Activated T-cell treated with anti-CD3 and anti-CD28 coated beads, Interleukin-2, amount 50 U/mL, for 48 hours (primary cell): ENCODE data around the gene STMN1.
"Not testable (repeated sequence)": the region's sequence is repeated elsewhere in the genome, so short reads cannot be mapped to it uniquely, and the experiment has no call there.

Experiments
- DNase-seq, 2 experiments: peaks; one replicate each; pipeline ENCODE4 v3.0.0-alpha.2; 2020

Gene STMN1

DNA sequence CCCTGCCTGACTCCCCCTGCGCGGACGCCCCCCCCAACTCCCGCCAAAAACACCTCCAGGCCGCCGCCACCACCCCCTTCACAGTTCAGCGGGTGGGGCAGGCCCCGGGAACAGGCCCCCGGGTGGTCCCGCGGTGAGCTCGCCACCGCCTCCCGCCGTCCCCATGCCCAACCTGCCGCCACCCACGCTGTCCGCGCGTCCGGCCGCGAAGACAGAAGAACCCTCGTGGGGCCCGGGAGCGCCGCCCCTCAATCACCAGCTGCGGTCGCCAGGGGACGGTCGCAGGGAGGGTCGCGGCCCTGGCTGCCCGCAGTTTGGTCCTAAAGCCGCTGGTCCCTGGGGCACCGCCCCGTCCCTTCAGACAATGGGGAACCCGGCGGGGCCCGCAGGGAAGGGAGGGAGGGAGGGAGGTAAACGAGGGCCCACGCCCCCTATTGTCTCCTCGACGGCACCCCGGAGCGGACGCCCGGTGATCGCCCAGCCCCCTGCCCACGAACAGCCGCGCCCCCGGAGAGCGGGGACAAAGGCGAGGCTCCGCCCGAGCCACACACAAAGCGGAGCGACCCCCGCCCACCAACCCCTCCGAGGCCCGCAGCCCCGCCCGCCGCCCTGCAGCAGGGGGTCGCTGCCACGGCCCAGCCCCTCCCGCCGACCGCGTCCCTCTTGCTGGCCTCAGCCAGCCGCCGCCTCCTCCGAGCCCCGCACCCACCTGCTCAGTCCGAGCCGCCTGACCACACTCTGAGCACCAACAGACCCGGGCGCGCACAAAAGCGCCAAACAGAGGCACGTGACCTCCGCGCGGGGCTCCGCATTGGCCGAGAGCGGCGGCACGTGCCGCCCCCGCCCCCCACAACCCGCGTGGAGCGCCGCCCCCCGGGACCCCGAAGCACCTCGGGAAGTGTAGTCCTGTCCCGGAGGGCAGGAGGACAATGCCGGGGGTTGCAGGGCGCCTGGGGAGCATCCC is at the start of gene STMN1:
Gene STMN1, minus strand, starts transcription at position 740 of the 964 bp plus-strand sequence. CDS start 1,743 bp downstream, outside the sequence.
- peak; percentile 94 to 95 for DNase-seq

DNA sequence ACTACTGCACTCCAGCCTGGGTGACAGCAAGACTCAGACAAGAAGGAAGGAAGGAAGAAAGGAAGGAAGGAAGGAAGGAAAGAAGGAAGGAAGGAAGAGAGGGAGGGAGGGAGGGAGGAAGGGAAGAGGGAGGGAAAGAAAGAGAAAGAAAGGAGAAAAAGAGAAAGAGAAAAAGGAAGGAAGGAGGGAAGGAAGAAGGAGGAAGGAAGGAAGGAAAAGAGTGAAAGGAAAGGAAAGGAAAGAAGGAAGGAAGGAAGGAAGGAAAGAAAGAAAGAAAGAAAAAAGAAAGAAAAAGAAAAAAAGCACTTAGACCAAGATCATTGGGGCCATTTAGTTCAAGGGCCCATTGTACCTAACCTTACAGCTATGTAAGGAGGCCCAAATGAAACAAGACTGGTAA is 49.3 kb upstream of the STMN1 start:
- DNase-seq = no peak

DNA sequence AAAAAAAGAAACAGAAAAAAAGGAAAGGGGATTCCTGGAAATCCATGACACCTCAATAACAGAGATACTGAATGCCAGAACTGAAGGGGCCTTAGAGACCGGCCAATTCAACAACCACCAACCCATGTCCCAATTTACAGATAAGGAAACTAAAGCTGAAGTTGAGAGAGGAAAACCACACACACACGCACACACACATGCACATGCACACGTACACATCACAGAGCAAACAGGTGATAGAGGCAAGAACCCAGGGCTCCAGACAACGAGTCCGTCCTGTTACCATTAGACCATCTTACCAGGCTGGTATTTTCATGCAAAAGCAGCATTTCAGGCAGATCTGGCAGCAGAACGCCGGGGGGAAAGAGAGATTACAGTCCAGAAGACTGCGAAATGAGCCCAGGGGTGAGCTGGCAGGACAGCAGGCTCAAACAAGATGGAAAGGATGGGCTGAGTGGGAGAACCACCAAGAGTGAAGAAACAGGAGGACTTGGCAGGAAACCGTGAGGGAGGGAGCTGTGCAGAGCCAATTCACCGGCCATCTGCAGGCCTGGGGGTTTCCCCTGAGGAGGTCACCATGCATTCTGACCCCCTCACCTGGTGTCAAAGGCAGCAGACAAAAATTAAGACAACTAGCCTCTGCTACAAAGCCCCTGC is 48.2 kb upstream of the STMN1 start:
- no peak for DNase-seq

DNA sequence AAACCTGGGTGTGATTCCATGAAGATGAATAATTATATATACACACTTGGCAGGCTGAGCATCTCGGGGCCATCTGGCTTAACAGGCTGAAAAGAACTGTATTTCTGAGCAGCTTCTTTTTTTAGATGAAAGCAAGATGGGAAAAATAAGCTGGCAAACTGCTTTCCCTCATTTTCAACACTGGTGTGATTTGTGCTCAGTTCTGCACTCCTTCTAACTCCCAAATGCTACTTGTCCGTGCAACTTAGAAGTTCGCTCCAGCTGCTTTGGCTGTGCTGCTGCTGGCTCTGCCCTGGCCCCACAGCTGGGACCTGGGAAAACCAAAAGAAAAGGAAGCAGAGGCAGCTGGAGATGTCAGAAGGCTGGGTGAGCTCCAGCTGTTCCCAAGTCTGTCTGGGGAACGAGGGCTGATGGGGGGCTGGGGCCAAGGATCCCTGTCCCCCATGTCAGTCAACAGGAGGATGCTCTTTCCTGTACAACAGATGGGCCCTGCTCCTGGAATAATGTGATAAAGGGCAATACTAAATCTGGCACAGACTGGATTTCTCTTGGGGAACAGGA is 46.7 kb upstream of the STMN1 start:
- DNase-seq = no peak

DNA sequence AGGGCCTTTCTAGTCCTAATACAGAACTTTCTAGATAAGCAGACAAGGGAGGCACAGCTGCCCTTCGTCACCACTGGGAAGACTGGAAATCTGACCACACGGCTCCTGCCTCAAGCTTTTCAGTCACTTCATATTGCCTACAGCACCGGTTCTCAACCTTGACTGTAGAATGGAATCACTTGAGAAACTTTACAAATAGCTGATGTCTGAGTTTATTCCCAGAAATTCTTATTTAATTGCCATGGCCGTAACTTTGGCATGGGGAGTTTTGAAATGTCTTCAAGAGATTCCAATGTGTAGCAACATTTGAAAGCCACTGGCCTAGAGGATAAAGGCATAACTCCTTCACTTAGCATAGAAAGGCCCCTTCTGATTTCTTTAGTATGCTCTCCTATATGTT is 42.4 kb upstream of the STMN1 start:
- no peak for DNase-seq

DNA sequence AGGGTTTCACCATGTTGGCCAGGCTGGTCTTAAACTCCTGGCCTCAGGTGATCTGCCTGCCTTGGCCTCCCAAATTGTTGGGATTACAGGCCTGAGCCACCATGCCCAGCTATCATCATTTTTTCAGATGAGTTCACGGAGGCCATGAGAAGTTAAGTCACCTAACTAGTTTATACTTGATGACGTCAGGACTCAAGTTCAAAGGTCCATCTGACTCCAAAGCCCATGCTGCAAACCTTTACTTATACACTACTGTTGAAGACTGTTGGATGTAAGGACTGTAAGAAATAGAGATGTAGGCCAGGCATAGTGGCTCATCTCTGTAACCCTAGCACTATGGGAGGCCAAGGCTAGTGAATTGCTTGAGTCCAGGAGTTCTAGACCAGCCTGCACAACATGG is 40.8 kb upstream of the STMN1 start:
- no peak for DNase-seq

DNA sequence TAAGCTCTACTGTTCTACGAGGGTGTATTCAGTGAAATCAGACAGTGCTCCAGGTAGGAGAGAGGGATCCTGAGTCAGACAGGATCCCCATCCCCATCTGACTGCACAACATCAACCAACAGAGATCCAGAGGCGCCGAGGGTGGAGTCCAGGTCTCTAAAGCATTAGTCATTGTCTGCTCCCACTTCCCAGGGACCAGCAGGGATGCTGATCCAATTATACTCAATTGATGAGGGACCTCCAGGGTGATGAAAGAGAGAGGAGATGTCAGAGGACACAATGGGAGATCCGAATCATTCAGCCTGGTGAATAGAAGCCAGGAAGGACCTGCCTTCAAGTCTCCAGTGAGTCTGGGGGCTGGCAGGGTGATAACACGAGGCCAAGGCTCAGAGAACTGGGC is 39.5 kb upstream of the STMN1 start:
- no peak for DNase-seq

DNA sequence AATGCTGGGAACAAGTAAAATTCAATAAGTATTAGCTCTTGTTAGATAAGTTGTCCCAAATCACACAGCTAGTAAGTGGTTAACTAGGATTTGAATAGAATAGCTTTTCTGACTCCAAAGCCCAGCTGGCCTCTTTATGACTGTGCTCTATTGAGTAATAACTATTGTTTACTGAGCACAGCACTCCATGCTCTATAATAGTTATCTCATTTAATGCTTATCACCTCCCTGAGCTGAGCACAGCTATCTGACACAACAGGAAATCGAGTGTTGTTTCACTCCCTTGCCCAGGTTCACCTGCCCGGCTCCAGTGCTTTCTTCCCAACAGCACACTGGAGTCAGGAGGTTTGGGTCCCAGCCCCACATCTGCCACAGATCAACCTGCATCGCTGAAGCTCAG is 38.8 kb upstream of the STMN1 start:
- DNase-seq = no peak

DNA sequence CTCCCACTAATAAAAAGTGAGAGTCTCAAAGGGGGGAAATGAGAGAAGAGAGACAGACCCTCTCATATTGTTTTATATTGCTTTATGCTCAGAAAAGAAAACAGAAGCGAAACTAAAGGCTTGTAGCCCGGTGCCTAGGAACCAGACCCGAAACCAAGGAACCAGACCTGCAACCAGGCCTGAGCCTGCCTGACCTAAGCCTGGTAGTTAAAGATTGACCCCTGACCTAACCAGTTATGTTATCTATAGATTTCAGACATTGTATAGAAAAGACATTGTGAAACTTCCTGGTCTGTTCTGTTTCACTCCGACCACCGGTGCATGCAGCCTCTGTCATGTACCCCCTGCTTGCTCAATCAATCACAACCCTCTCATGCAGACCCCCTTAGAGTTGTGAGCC is 37.3 kb upstream of the STMN1 start:
- not testable (repeated sequence) for DNase-seq

DNA sequence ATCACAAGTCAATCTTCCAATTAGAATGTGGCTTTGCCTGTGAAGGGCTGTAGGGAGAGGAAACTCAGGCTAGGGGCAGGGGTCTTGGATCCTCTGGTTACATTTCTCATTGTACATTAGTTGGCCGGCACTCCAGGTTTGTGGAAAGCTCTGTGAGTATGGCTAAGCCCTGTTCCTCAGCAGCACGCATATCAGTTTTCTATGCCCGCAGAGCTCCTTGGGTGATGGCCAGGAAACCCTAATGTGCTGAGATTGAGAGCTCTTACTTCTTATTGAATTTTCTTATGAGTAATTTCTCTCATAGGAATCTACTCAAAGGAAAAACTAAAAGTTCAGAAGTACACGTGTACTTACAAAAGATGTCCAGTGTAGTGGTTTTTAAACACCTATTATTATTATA is 30.7 kb upstream of the STMN1 start:
- no peak for DNase-seq

DNA sequence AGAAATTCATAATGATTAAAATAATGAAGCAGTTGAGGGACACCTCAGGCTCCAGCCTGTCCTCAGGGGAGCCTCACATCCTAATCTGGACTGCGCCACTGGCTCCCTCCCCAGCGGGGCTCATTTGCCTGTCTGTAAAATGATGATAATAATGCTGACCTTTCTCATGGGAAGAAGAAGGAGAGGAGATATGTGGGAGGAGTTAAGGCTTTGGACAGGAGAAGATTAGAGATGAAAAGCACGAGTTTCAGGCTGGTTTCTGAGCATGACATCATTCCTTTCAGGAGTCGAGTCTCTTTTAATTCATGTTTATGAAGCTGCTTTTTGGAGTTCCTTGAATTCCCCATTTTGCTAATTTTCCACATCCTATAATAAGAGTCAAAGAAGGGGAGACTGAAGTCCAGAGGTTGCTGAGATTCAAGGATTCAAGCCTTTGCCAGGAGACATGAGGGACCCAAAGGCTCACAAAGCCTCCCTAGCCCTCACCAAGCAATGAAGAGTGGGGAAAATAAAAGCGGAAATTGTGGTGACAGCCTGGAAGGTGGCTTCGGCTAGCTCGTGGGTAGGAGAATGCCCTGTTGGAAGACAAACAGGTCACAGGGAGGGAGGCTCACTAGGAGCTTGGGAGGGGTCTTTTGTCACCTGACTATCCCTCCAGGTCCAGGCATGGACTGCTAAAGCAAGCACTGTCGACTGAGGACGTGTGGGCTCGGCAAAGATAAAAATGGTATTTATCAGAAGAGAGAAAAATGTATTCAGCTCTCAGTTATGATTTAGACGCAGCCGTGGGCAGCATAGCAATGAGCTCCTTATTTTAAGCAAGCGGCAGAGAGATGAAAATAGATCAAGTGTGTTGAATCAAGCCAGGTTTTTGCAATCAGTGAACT is 27.5 kb upstream of the STMN1 start:
- DNase-seq = no peak

DNA sequence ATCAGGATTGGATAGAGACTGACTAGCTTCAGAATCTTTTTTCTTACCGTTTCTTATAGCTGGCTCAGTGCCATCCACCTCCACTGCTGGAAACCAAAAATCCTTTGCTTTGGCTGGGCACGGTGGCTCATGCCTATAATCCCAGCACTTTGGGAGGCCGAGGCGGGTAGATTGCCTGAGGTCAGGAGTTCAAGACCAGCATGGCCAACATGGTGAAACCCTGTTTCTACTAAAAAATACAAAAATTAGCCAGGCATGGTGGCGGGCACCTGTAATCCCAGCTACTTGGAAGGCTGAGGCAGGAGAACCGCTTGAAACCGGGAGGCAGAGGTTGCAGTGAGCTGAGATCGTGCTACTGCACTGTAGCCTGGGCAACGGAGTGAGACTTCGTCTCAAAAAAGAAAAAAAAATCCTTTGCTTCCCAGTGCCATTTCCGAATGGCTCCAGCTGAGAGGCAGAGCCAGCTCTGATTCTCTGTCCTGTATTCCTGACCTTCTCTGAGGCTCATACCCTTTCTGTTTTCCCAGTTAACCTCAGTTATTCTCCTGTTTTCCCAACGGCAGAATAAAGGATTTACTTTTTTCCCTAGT is 26.7 kb upstream of the STMN1 start:
- not testable (repeated sequence) for DNase-seq

DNA sequence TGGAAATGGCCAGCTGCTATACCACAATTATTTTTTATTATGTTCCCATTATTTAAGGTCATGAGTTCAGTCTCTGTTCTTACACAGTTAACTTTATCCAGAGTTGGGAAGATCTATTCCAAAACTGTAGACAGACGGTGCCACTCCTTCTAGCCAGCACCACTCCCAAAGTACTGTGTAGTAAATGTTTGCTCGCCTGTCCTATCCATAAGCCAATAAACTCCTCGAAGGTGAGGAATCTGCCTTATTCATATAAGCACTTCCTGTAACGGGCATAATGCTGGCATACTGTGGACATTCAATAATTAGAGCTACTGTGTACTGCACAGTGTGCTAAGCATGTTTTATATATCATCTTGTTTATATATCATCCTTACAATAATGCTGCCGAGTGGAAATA is 26.1 kb upstream of the STMN1 start:
- no peak for DNase-seq

DNA sequence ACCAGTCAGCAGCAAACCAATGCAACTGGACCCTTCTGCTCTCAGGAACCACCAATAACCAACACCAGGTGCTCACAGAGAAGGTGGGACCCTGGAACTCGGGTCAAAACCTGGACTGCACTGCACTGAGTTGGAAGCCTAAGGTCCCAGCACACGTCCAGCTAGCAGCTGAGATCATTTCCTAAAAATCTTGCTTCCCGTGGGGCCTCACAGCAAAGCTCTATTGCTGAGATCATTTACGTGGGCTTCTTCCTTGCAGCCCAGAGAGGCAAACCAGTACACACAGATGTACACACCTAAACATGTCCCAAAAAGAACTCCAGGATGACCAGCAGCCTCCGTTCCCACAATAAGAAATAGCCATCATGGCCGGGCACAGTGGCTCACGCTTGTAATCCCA is 22.8 kb upstream of the STMN1 start:
- no peak for DNase-seq

DNA sequence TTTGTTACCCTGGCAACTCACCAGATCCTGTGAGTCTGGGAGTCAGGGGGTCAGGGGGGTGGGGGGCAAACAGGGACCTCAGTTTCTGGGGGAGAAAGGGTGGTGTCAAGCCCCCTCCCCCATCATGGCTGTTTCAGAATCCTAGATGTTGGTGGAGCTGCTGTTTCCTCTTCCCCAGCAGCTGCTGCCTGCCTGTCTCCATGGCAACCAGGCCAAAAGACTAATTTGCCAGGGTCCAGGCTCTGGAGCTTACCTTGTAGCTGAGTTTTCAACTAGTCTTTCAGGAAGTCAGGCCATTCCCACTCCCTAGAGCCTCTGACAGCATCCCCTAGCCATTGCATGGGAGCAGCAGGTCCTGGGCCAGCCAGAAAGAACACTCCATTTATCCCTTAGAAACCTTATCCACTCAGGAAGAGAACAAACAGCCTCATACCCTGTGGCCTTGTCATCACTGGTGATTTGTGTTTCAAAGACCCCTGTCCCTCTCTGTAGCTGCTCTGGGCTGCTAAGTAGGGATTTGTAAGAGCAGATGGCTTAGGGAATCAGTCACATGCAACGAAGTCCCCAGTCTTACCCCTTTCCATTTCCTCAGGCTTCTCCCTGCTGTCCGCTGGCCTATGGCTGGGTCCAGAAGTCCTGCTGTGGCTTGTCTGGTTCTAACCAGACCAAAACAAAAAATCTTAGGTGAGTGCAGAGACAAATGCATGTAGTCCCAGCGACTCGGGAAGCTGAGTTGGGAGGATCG is 21.5 kb upstream of the STMN1 start:
- DNase-seq = no peak

DNA sequence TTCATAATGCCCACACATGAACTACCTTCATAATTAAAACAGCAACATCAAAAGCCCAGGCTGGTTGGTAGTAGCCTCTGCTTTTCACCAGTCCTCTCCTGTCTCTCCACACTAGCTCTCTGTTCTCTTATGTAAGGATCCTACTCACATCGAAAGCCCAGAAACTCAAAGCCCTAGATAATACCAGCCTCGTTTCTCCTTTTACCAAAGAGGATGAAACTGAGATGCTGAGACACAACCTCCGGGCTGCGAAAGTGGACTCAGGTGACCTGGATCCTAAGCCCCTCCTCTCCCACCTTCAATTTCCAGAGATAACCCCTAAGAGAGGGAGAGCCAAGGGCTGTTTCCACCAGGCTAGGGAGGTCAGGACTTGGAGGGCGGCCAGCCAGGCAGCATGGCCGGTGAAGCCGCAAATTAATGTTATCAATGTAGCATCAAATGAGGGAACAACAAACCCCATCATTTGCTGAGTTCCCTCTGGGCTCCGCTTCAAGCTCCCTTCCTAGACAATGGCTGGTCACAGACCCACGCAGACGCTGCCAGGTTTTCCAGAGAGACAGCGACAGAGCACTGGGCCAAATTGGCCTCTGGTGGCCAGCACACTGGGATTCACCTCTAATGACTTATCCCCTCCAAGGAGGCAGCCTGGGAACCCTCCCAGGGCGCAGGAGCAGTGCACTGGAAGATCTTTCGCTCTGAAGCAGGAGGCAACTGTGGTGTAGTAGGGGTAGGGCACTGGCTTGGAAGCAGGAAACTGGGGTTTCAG is 20.7 kb upstream of the STMN1 start:
- no peak for DNase-seq

DNA sequence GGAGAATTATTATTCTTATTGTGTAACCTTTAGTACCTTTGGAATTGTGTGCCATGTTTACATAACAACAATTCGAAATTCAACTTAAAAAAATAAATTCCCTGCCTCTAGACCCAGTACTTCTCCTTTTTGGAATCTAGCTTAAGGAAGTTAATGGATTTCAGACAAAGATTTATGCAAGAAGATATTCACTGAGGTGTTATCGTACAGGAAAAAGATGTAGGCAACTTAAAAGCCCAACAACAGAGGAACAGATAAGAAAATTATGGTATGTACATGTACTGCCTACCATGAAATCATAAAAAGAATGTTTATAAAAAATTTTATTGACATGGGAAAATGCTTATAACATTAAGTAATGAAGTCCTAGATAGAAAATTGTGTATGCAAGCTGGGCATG is 18.2 kb upstream of the STMN1 start:
- DNase-seq = no peak

DNA sequence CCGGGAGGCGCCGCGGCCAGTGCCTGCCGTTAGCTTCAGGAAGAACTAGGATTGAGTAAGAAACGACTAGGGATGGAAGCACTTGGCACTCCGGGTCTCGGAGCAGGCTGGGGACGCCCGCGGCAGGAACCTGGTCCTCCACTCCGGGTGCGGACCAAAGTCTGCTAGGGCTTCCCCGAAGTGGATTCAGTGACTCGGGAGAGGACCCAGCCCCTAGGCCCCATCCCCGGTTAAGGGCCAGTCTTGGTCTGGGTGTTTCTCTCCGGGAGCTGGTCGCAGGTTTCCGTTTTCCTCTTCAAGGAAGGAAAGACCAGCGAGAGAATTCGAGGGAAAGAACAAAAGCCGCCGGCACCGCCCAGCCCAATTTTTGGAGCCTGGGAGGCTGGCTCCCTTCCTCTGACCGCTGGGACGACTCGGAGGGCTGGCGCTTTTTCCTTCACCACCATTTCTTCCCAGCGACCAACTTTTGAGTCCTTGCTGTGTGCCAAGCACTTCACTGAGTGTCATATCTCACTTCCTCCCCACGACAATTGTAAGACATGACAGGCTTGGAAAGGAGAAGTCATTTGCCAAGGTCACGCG is 16.8 kb upstream of the STMN1 start:
- DNase-seq = peak; percentile 47 to 62

DNA sequence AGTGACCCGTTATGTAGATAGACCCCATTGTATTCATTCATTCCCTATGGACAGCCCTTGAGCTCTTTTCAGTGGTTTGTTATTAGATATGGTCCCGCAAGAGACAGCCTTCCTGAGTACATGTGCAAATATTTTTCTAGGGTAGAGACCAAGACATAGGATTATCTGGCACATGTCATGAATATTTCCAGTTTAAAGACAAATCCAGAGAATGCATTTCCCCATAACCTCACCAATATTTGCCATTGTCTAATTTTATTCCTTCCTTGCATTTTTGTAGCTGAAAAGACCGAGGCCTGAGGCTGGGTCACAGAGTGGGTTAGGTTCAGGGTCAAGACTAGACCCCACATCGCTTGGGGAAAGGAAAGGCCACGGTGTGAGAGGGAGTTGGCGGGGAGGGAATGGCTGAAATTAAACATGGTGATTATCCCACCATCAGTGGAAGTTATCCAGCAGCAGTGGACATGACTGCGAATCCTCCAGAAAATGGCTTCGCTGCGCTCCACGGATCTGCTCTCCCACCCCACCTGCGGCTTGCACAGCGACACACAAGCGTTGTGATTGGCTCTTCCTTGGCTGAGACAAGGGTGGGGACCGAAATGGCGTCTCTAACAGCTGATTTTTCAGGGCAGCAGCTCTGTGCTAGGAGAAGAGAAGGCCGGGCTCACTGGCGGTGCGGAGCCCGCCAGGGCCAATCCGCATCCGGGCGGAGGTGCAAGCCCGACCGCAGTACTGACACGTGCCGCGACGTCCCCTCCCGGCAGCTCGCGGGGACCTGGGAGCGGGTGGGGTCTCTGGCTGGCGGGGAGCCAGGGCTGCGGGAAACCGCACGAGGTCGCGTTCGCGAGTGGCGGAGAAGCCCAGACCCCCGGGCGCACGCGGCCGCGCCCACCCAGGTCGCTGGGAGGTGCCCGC is 16.1 kb upstream of the STMN1 start:
- peak; percentile 48 to 62 for DNase-seq
